HG03354 (cell line): ENCODE measurements around the gene SLC25A21.
"Not testable (repeated sequence)": the region's sequence is repeated elsewhere in the genome, so short reads cannot be mapped to it uniquely, and the experiment has no call there.

Experiments used
- ATAC-seq: cut with Tn5 transposase; IDR thresholded peaks from one replicate; pipeline ENCODE4 v1.9.1; 2021; ENCODE audit warnings: mild to moderate bottlenecking; ENCODE audit not compliant: unreplicated experiment, poor library complexity, severe bottlenecking

SLC25A21 gene

GRCh38 chr14:37114002-37114401 is 58.4 kb downstream of the SLC25A21 start:
- no peak for ATAC-seq

- ATAC-seq, result no peak
Observed at GRCh38 chr14:37098132-37098531, 74.3 kb downstream of the SLC25A21 start.

- ATAC-seq, result no peak
Observed at GRCh38 chr14:37094502-37094901, 77.9 kb downstream of the SLC25A21 start.

GRCh38 chr14:37093364-37093763 is 79.0 kb downstream of the SLC25A21 start:
- no peak for ATAC-seq

- no peak for ATAC-seq
Observed at GRCh38 chr14:37091651-37092050, 80.8 kb downstream of the SLC25A21 start.

GRCh38 chr14:37090026-37090425 is 82.4 kb downstream of the SLC25A21 start:
- no peak for ATAC-seq

GRCh38 chr14:37089410-37089809 is 83.0 kb downstream of the SLC25A21 start:
- no peak for ATAC-seq

GRCh38 chr14:37088356-37089215 is 83.8 kb downstream of the SLC25A21 start:
- no peak for ATAC-seq

- no peak for ATAC-seq
Observed at GRCh38 chr14:37087520-37087919, 84.9 kb downstream of the SLC25A21 start.

GRCh38 chr14:37083599-37083998 is 88.8 kb downstream of the SLC25A21 start:
- ATAC-seq, result no peak

- no peak for ATAC-seq
Observed at GRCh38 chr14:37082449-37082848, 90.0 kb downstream of the SLC25A21 start.

- ATAC-seq, result no peak
Observed at GRCh38 chr14:37081856-37082255, 90.5 kb downstream of the SLC25A21 start.

GRCh38 chr14:37081218-37081617 is 91.2 kb downstream of the SLC25A21 start:
- ATAC-seq, result no peak

GRCh38 chr14:37078131-37078530 is 94.3 kb downstream of the SLC25A21 start:
- ATAC-seq, result no peak

- ATAC-seq, result not testable (repeated sequence)
Observed at GRCh38 chr14:37074320-37074719, 98.1 kb downstream of the SLC25A21 start.

GRCh38 chr14:37063467-37064240 is 108.8 kb downstream of the SLC25A21 start:
- ATAC-seq, result no peak

GRCh38 chr14:37062191-37062803 is 110.1 kb downstream of the SLC25A21 start:
- no peak for ATAC-seq

- ATAC-seq, result no peak
Observed at GRCh38 chr14:37061697-37062096, 110.7 kb downstream of the SLC25A21 start.

GRCh38 chr14:37060496-37061260 is 111.7 kb downstream of the SLC25A21 start:
- no peak for ATAC-seq

- no peak for ATAC-seq
Observed at GRCh38 chr14:37057776-37058175, 114.6 kb downstream of the SLC25A21 start.
